GM21423 (cell line): ENCODE data around the gene SMIM33.
A peak's percentile ranks its signal among the peaks of the same experiment; 100 is the strongest.
"Not testable (repeated sequence)": the region's sequence is repeated elsewhere in the genome, so short reads cannot be mapped to it uniquely, and the experiment has no call there.

Source experiments
- ATAC-seq: cut with Tn5 transposase; IDR thresholded peaks from one replicate; pipeline ENCODE4 v1.9.1; 2021; ENCODE audit warnings: mild to moderate bottlenecking, moderate library complexity; ENCODE audit not compliant: unreplicated experiment

The SMIM33 gene

GRCh38 chr5:139470821-139471300 lies at the start of gene SMIM33:
Gene SMIM33, plus strand, starts transcription at chr5:139471004. Its CDS starts 118 bp downstream, at chr5:139471122.
- no peak for ATAC-seq

GRCh38 chr5:139422307-139422893 lies 48.4 kb upstream of the SMIM33 start:
- ATAC-seq, result peak; percentile 60

GRCh38 chr5:139425497-139425896 lies 45.3 kb upstream of the SMIM33 start:
- no peak for ATAC-seq

- no peak for ATAC-seq
Observed at GRCh38 chr5:139426203-139426885, 44.5 kb upstream of the SMIM33 start.

GRCh38 chr5:139430015-139430414 lies 40.8 kb upstream of the SMIM33 start:
- no peak for ATAC-seq

- no peak for ATAC-seq
Observed at GRCh38 chr5:139431706-139432105, 39.1 kb upstream of the SMIM33 start.

- no peak for ATAC-seq
Observed at GRCh38 chr5:139435676-139436075, 35.1 kb upstream of the SMIM33 start.

GRCh38 chr5:139438707-139439012 lies 32.1 kb upstream of the SMIM33 start:
- no peak for ATAC-seq

GRCh38 chr5:139439013-139439903 lies 31.5 kb upstream of the SMIM33 start, which contains the start of gene DNAJC18:
Gene DNAJC18, minus strand, starts transcription at chr5:139439525. Its CDS starts 80 bp downstream, at chr5:139439445.
- peak; percentile 90 for ATAC-seq

GRCh38 chr5:139440416-139440815 lies 30.4 kb upstream of the SMIM33 start:
- not testable (repeated sequence) for ATAC-seq

- no peak for ATAC-seq
Observed at GRCh38 chr5:139443831-139444453, 26.9 kb upstream of the SMIM33 start.

GRCh38 chr5:139445325-139446170 lies 25.3 kb upstream of the SMIM33 start:
- no peak for ATAC-seq

GRCh38 chr5:139446956-139447779 lies 23.6 kb upstream of the SMIM33 start:
- ATAC-seq, result peak; percentile 44

- ATAC-seq, result no peak
Observed at GRCh38 chr5:139451176-139451575, 19.6 kb upstream of the SMIM33 start.

GRCh38 chr5:139451878-139452660 lies 18.7 kb upstream of the SMIM33 start:
- no peak for ATAC-seq

- ATAC-seq, result no peak
Observed at GRCh38 chr5:139453683-139454567, 16.9 kb upstream of the SMIM33 start.

GRCh38 chr5:139454568-139455290 lies 16.1 kb upstream of the SMIM33 start:
- ATAC-seq, result no peak
